ENCODE measurements around the gene PRKCH.

DNA sequence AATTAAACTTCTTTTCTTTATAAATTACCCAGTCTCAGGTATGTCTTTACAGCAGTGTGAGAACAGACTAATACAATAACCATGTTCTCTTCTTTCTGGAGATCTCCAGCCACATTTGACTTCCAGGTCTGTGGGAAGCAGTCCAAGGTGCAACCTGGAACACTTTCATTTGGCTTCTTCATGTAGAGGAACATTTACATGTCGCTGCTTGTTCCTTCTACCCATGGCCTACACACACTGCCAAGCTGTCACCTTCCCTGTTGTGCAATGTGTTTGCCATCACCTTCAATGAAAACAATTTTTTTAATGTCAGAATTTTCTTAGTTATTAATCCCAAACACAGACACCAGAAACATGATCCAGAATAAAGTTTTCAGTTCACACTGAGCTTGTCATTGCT lies 104.7 kb downstream of the PRKCH start:
- TF ChIP-seq POLR2A (IDR thresholded peaks at IDR 0.05; ENCODE audit: low read depth, low read length) (no peak), POLR2AphosphoS5 (IDR thresholded peaks at IDR 0.05; ENCODE audit: low read depth, low read length) (no peak), TAF1 (IDR thresholded peaks at IDR 0.05; ENCODE audit: low read depth, low read length) (no peak), SPI1 (IDR thresholded peaks at IDR 0.05; ENCODE audit: low read depth, low read length) (no peak)
